Measurements from ENCODE around the gene KCNAB2. TPM values are rescaled to one million over a fixed set of nuclear protein-coding genes. Genes with fewer than 3 reads are reported as not detected.
"Not testable (repeated sequence)": the region's sequence is repeated elsewhere in the genome, so short reads cannot be mapped to it uniquely, and the experiment has no call there.

The KCNAB2 gene
- total RNA-seq, 1 experiment from 2014 or later = 4.7 TPM

- no peak overlapping the region for H3K27ac Mint-ChIP-seq (ENCODE audit: unreplicated experiment)
- no peak overlapping the region for H3K4me3 Mint-ChIP-seq (ENCODE audit: low read depth, unreplicated experiment)
- CTCF ChIA-PET = no interaction called here
- TF ChIP-seq CTCF (IDR thresholded peaks at IDR 0.05; ENCODE audit: unreplicated experiment) = no peak
- intact Hi-C loops (cut with micrococcal nuclease; ENCODE audit: unreplicated experiment) = no loop called here
- peaks cover 2% of the 10 kb centered on the region for H3K27me3 Mint-ChIP-seq (ENCODE audit: unreplicated experiment)
- no peaks in the 10 kb centered on the region for H3K4me1 Mint-ChIP-seq (ENCODE audit: low read depth, unreplicated experiment)
- H3K36me3 Mint-ChIP-seq (ENCODE audit: insufficient read depth, unreplicated experiment) = no peaks in the 10 kb centered on the region
- no peaks in the 10 kb centered on the region for H3K9me3 Mint-ChIP-seq (ENCODE audit: low read depth, unreplicated experiment)
- no TSS peak for BruUV-seq (replicated peaks)
- no peak for DNase-seq
Measured at GRCh38 chr1:6073480-6074053, 27.9 kb downstream of the KCNAB2 start.

- DNase-seq = no peak
- H3K27ac Mint-ChIP-seq (ENCODE audit: unreplicated experiment) = no peak overlapping the region
- H3K9me3 Mint-ChIP-seq (ENCODE audit: low read depth, unreplicated experiment) = no peaks in the 10 kb centered on the region
- no peaks in the 10 kb centered on the region for H3K36me3 Mint-ChIP-seq (ENCODE audit: insufficient read depth, unreplicated experiment)
- BruUV-seq (replicated peaks) = no TSS peak
- no peaks in the 10 kb centered on the region for H3K4me1 Mint-ChIP-seq (ENCODE audit: low read depth, unreplicated experiment)
- intact Hi-C loops (cut with micrococcal nuclease; ENCODE audit: unreplicated experiment) = no loop called here
- CTCF ChIA-PET = no interaction called here
- H3K27me3 Mint-ChIP-seq (ENCODE audit: unreplicated experiment) = peaks cover 10% of the 10 kb centered on the region
- no peak for TF ChIP-seq CTCF (IDR thresholded peaks at IDR 0.05; ENCODE audit: unreplicated experiment)
- no peak overlapping the region for H3K4me3 Mint-ChIP-seq (ENCODE audit: low read depth, unreplicated experiment)
Measured at GRCh38 chr1:6074192-6074901, 28.7 kb downstream of the KCNAB2 start.

GRCh38 chr1:6075748-6076147, 30.1 kb downstream of the KCNAB2 start:
- Mint-ChIP-seq H3K36me3 (ENCODE audit: insufficient read depth, unreplicated experiment) (no peaks in the 10 kb centered on the region), H3K27me3 (ENCODE audit: unreplicated experiment) (peaks cover 18% of the 10 kb centered on the region), H3K27ac (ENCODE audit: unreplicated experiment) (no peak overlapping the region), H3K4me1 (ENCODE audit: low read depth, unreplicated experiment) (no peaks in the 10 kb centered on the region), H3K4me3 (ENCODE audit: low read depth, unreplicated experiment) (no peak overlapping the region), H3K9me3 (ENCODE audit: low read depth, unreplicated experiment) (no peaks in the 10 kb centered on the region)
- no peak for DNase-seq
- intact Hi-C loops (cut with micrococcal nuclease; ENCODE audit: unreplicated experiment) = no loop called here
- CTCF ChIA-PET = no interaction called here
- TF ChIP-seq CTCF (IDR thresholded peaks at IDR 0.05; ENCODE audit: unreplicated experiment) = no peak
- no TSS peak for BruUV-seq (replicated peaks)

GRCh38 chr1:6077061-6077460, 31.4 kb downstream of the KCNAB2 start:
- BruUV-seq (replicated peaks); intact Hi-C loops (cut with micrococcal nuclease; ENCODE audit: unreplicated experiment); CTCF ChIA-PET; H3K36me3 Mint-ChIP-seq (ENCODE audit: insufficient read depth, unreplicated experiment); DNase-seq; H3K9me3 Mint-ChIP-seq (ENCODE audit: low read depth, unreplicated experiment); H3K4me1 Mint-ChIP-seq (ENCODE audit: low read depth, unreplicated experiment); H3K27ac Mint-ChIP-seq (ENCODE audit: unreplicated experiment); H3K4me3 Mint-ChIP-seq (ENCODE audit: low read depth, unreplicated experiment): not testable (repeated sequence)
- H3K27me3 Mint-ChIP-seq (ENCODE audit: unreplicated experiment) = peaks cover 18% of the 10 kb centered on the region

GRCh38 chr1:6077506-6077905, 31.8 kb downstream of the KCNAB2 start:
- Mint-ChIP-seq H3K9me3 (ENCODE audit: low read depth, unreplicated experiment) (no peaks in the 10 kb centered on the region), H3K27me3 (ENCODE audit: unreplicated experiment) (peaks cover 18% of the 10 kb centered on the region), H3K4me3 (ENCODE audit: low read depth, unreplicated experiment) (no peak overlapping the region), H3K4me1 (ENCODE audit: low read depth, unreplicated experiment) (no peaks in the 10 kb centered on the region), H3K36me3 (ENCODE audit: insufficient read depth, unreplicated experiment) (no peaks in the 10 kb centered on the region), H3K27ac (ENCODE audit: unreplicated experiment) (no peak overlapping the region)
- TF ChIP-seq CTCF (IDR thresholded peaks at IDR 0.05; ENCODE audit: unreplicated experiment) = no peak
- intact Hi-C loops (cut with micrococcal nuclease; ENCODE audit: unreplicated experiment) = no loop called here
- no peak for DNase-seq
- CTCF ChIA-PET = no interaction called here
- no TSS peak for BruUV-seq (replicated peaks)
